MM.1S (cell line): Measurements from ENCODE around the gene SLC24A4.

Experiments
- DNase-seq: peaks from one replicate; pipeline ENCODE4 v3.0.0-alpha.2; 2015
- H2AFZ ChIP-seq: fragments of 300-600 bp; sonication (generic); 2 replicates; pipeline ENCODE4 v1.6.0; 2016; ENCODE audit warnings: antibody characterized with exemption, low read length
- H3F3A ChIP-seq: fragments of 300-600 bp; sonication (generic); 2 replicates; pipeline ENCODE4 v1.6.1; 2016; ENCODE audit warnings: mild to moderate bottlenecking, antibody characterized with exemption, low read length, moderate library complexity, mixed read lengths; ENCODE audit not compliant: insufficient read depth
- H3K27ac ChIP-seq: fragments of 300-600 bp; sonication (generic); 2 replicates; pipeline ENCODE4 v1.5.1; 2016; ENCODE audit warnings: mild to moderate bottlenecking, low read length
- H3K27me3 ChIP-seq: fragments of 300-600 bp; sonication (generic); replicated peaks from 2 replicates; pipeline ENCODE4 v1.6.0; 2016; ENCODE audit warnings: low read length; ENCODE audit not compliant: insufficient read depth
- H3K36me3 ChIP-seq: fragments of 300-600 bp; sonication (generic); replicated peaks from 2 replicates; pipeline ENCODE4 v1.6.1; 2016; ENCODE audit warnings: mild to moderate bottlenecking, low read length, mixed read lengths; ENCODE audit not compliant: insufficient read depth
- H3K4me1 ChIP-seq: fragments of 300-600 bp; sonication (generic); 2 replicates; pipeline ENCODE4 v1.6.1; 2016; ENCODE audit warnings: low read length, mixed read lengths
- H3K4me2 ChIP-seq: fragments of 300-600 bp; sonication (generic); 2 replicates; pipeline ENCODE4 v1.6.0; 2016; ENCODE audit warnings: low read depth, low read length
- H3K4me3 ChIP-seq: fragments of 300-600 bp; sonication (generic); 2 replicates; pipeline ENCODE4 v1.5.1; 2016; ENCODE audit warnings: low read length, mixed read lengths
- H3K79me2 ChIP-seq: fragments of 300-600 bp; sonication (generic); 2 replicates; pipeline ENCODE4 v1.6.1; 2016; ENCODE audit warnings: mixed run types, low read length, mixed read lengths
- H3K9ac ChIP-seq: fragments of 300-600 bp; sonication (generic); 2 replicates; pipeline ENCODE4 v1.6.1; 2016; ENCODE audit warnings: low read length, mixed read lengths
- H3K9me2 ChIP-seq: fragments of 300-600 bp; sonication (generic); replicated peaks from 2 replicates; pipeline ENCODE4 v1.6.1; 2016; ENCODE audit warnings: mild to moderate bottlenecking, low read length, mixed read lengths; ENCODE audit not compliant: insufficient read depth
- H3K9me3 ChIP-seq: fragments of 300-600 bp; sonication (generic); replicated peaks from 2 replicates; pipeline ENCODE4 v1.6.1; 2016; ENCODE audit warnings: mild to moderate bottlenecking, low read length, mixed read lengths; ENCODE audit not compliant: insufficient read depth
- H4K20me1 ChIP-seq: fragments of 300-600 bp; sonication (generic); 2 replicates; pipeline ENCODE4 v1.6.1; 2016; ENCODE audit warnings: mild to moderate bottlenecking, low read length, moderate library complexity, mixed read lengths; ENCODE audit not compliant: insufficient read depth
- CTCF ChIP-seq: fragments of 300-600 bp; sonication (generic); IDR thresholded peaks from 2 replicates; pipeline ENCODE4 v1.5.1; 2016; ENCODE audit warnings: antibody characterized with exemption, low read length, mixed read lengths
- EZH2 ChIP-seq: fragments of 300-600 bp; sonication (generic); optimal IDR thresholded peaks from 2 replicates; pipeline ENCODE3; 2017; ENCODE audit warnings: low read depth, mild to moderate bottlenecking, antibody characterized with exemption, low read length, mixed read lengths
- EZH2phosphoT487 ChIP-seq: fragments of 300-600 bp; sonication (generic); IDR thresholded peaks from 2 replicates; pipeline ENCODE4 v1.6.1; 2018; ENCODE audit warnings: antibody characterized with exemption, low read length

The SLC24A4 gene

DNA sequence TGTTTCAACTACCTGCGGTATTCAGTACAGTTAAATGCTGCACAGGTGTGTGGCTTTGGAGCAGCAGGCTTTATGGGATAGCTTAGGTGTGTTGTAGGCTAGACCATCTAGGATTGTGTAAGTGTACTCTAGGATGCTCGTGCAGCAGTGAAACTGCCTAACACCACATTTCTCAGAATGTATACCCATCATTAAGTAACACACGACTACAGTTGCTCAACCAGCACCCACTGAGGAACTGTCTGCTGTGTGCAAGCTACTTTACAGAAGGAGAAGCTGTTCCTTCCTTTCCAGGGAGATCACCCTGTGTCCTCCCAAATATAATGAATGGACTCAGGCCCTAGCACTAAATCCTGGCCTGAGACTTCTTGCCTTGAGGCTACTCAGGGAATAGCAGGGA lies 94.8 kb downstream of the SLC24A4 start:
- no peaks in the 10 kb centered on the region for H3K27me3 ChIP-seq
- no peaks in the 10 kb centered on the region for H3K9me2 ChIP-seq
- no peaks in the 10 kb centered on the region for H3K9me3 ChIP-seq
- H2AFZ ChIP-seq, result no peak overlapping the region
- H3K79me2 ChIP-seq, result no peaks in the 10 kb centered on the region
- H3K27ac ChIP-seq, result no peak overlapping the region
- DNase-seq, result no peak
- TF ChIP-seq EZH2 (no peak), EZH2phosphoT487 (no peak), CTCF (no peak)
- no peaks in the 10 kb centered on the region for H3F3A ChIP-seq
- no peaks in the 10 kb centered on the region for H4K20me1 ChIP-seq
- H3K4me1 ChIP-seq, result no peaks in the 10 kb centered on the region
- H3K36me3 ChIP-seq, result no peaks in the 10 kb centered on the region
- no peak overlapping the region for H3K4me2 ChIP-seq
- no peak overlapping the region for H3K9ac ChIP-seq
- no peak overlapping the region for H3K4me3 ChIP-seq

- no peak overlapping the region for H3K4me3 ChIP-seq
- H3K27ac ChIP-seq, result no peak overlapping the region
- no peaks in the 10 kb centered on the region for H3K9me3 ChIP-seq
- H3F3A ChIP-seq, result no peaks in the 10 kb centered on the region
- DNase-seq, result no peak
- no peaks in the 10 kb centered on the region for H3K9me2 ChIP-seq
- H4K20me1 ChIP-seq, result no peaks in the 10 kb centered on the region
- H2AFZ ChIP-seq, result no peak overlapping the region
- no peaks in the 10 kb centered on the region for H3K36me3 ChIP-seq
- H3K9ac ChIP-seq, result no peak overlapping the region
- no peaks in the 10 kb centered on the region for H3K79me2 ChIP-seq
- TF ChIP-seq EZH2, result no peak
- no peak for TF ChIP-seq CTCF
- TF ChIP-seq EZH2phosphoT487, result no peak
- no peaks in the 10 kb centered on the region for H3K27me3 ChIP-seq
- no peaks in the 10 kb centered on the region for H3K4me1 ChIP-seq
- H3K4me2 ChIP-seq, result no peak overlapping the region
These were observed 98.8 kb downstream of the SLC24A4 start for GRCh38 chr14:92421751-92422150.

- Histone ChIP-seq H3K4me2 (no peak overlapping the region), H4K20me1 (no peaks in the 10 kb centered on the region), H3K36me3 (no peaks in the 10 kb centered on the region), H3K27ac (no peak overlapping the region), H3K4me3 (no peak overlapping the region), H3K27me3 (no peaks in the 10 kb centered on the region), H3F3A (no peaks in the 10 kb centered on the region), H3K79me2 (no peaks in the 10 kb centered on the region), H2AFZ (no peak overlapping the region), H3K9ac (no peak overlapping the region), H3K9me3 (no peaks in the 10 kb centered on the region), H3K4me1 (0 out of 2 replicates have a peak, but pooled peaks cover 3% of the 10 kb centered on the region), H3K9me2 (no peaks in the 10 kb centered on the region)
- TF ChIP-seq EZH2phosphoT487 (no peak), EZH2 (no peak), CTCF (no peak)
- DNase-seq, result no peak
These were observed 102.1 kb downstream of the SLC24A4 start for GRCh38 chr14:92425101-92425500.
